Sigmoid colon (tissue), 7 donors: ENCODE data around the gene FOXK2. TPM values are rescaled to one million over a fixed set of nuclear protein-coding genes. Genes with fewer than 3 reads are reported as not detected.
A peak's percentile ranks its signal among the peaks of the same experiment; 100 is the strongest.
"Not testable (repeated sequence)": the region's sequence is repeated elsewhere in the genome, so short reads cannot be mapped to it uniquely, and the experiment has no call there.

Source experiments
- DNase-seq: peaks from one replicate; pipeline ENCODE4 v3.0.0-alpha.2; 2019
- H3K27ac ChIP-seq, 4 donors: fragments of 200-600 bp; sonication (generic); one replicate each; pipeline ENCODE4 v1.5.1; 2016 to 2019; ENCODE audit warnings: mild to moderate bottlenecking in 1 of 4
- H3K27me3 ChIP-seq, 3 donors: fragments of 200-600 bp; sonication (generic); one replicate each; pipeline ENCODE4 v1.5.1; 2019; ENCODE audit warnings: mild to moderate bottlenecking in 1 of 3
- H3K36me3 ChIP-seq, 4 donors: fragments of 200-600 bp; sonication (generic); one replicate each; pipeline ENCODE4 v1.5.1; 2016 to 2019
- H3K4me1 ChIP-seq, 4 donors: fragments of 200-600 bp; sonication (generic); one replicate each; pipeline ENCODE4 v1.5.1; 2017 to 2019
- H3K4me3 ChIP-seq, 4 donors: fragments of 200-600 bp; sonication (generic); one replicate each; pipeline ENCODE4 v1.5.1; 2017 to 2019; ENCODE audit warnings: mild to moderate bottlenecking in 2 of 4, moderate library complexity in 1 of 4
- H3K9me3 ChIP-seq, 4 donors: fragments of 200-600 bp in 3 of 4; sonication (generic) in 3 of 4; one replicate each; pipeline versions ENCODE4 v1.5.1 to v1.6.1; 2013 to 2019
- EP300 ChIP-seq, 4 donors: sonication (generic); formaldehyde crosslinking; IDR thresholded peaks; one replicate each; pipeline ENCODE4 v1.6.1; 2017; ENCODE audit warnings: antibody characterized with exemption in 4 of 4
- POLR2A ChIP-seq, 2 donors: fragments of 450-650 bp; IDR thresholded peaks; one replicate each; pipeline ENCODE4 v1.6.1; 2016; ENCODE audit warnings: antibody characterized with exemption in 2 of 2, mild to moderate bottlenecking in 2 of 2, moderate library complexity in 2 of 2
- POLR2AphosphoS5 ChIP-seq, 4 donors: sonication (generic); formaldehyde crosslinking; IDR thresholded peaks; one replicate each; pipeline ENCODE4 v1.6.1; 2017; ENCODE audit warnings: antibody characterized with exemption in 4 of 4
- WGBS, 2 donors: extraction: QIAGEN DNeasy Blood & Tissue Kit; methylation state at CpG; one replicate each; pipeline ENCODE4 v1.1.7; 2013; 5-methylcytosine and 5-hydroxymethylcytosine counted together
- intact Hi-C: fragments of 100-400 bp; cut with DNase I; formaldehyde crosslinking; loops from one replicate; pipeline ENCODE4 v1.15.1; 2023
- polyA plus RNA-seq, 3 donors: library from polyadenylated mRNA; stranded (reverse); fragments of 200-250 nt; gene quantifications; one replicate each; pipeline ENCODE4 v1.2.3, GENCODE V29; 2013
- total RNA-seq, 4 donors: library from RNA; depleted of rRNA; stranded (reverse); fragments of >200 nt; gene quantifications; one replicate each; pipeline ENCODE4 v1.1.0, GENCODE V29; 2016
- TF ChIP-seq, protein P1 (sequence below), 4 experiments: fragments of 450-650 bp in 3 of 4; fragments of 200-600 bp in 1 of 4; IDR thresholded peaks; one replicate each; pipeline ENCODE4 v1.5.1; 2016 to 2019; ENCODE audit warnings: antibody characterized with exemption in 4 of 4, mild to moderate bottlenecking in 3 of 4, moderate library complexity in 2 of 4
- donor health status: healthy with polysubstance abuse.
- donor health status: Bipolar disorder and iron deficiency.
- donor health status: healthy.

FOXK2 gene
- total and polyA plus RNA-seq, 7 donors: 10.2 to 56.8 (median 29.3) TPM

DNA sequence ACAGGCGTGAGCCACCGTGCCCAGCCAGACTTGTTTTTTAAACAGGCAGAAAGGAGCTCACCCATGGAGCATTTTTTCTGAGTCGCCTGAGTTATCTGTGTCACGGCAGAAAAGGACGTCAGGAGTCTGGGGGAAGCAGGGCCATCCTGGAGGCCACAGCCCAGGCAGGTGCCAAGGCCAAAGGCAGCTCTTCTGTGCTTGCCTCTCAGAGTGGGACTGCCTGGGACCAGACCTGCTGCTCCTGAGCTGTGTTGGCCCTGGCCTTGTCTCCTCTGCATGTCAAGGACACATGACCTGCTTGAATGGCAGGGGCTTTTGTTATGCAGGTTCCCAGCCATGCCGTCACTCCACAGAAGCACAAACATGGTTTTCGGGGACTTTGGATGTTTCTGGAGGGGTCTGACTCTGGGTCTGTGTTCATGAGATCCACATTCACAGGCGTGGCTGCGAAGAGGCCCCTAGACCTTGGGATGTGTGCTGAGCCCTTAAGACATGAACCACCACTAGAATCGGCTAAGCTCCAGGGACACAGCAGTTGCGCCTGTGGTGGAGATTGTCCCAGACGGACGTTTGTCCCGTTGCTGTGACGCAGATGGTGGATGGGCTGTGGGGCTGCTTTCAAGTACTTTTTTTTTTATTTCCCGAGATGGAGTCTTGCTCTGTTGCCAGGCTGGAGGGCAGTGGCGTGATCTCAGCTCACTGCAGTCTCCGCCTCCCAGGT lies 33.8 kb downstream of the FOXK2 start:
- no peaks in the 10 kb centered on the region for H3K36me3 ChIP-seq
- H3K27me3 ChIP-seq: no peaks in the 10 kb centered on the region
- no peak for DNase-seq
- no peaks in the 10 kb centered on the region for H3K9me3 ChIP-seq
- WGBS, 2 donors: 90 to 92% methylated on average over 18 of the region's 18 CpGs
- H3K4me3 ChIP-seq: no peak overlapping the region
- intact Hi-C loops: loop anchor here (5.0 kb wide), 1 partner anchor 201 kb away; no protein-coding TSS in a partner anchor
- peak overlapping the region; percentile 75 to 88 (median 83) for H3K27ac ChIP-seq
- peaks cover 0 to 90% (median 70%) of the 10 kb centered on the region in 4 donors for H3K4me1 ChIP-seq
- no peak for TF ChIP-seq EP300 (IDR thresholded peaks at IDR 0.05)
- TF ChIP-seq POLR2AphosphoS5 (IDR thresholded peaks at IDR 0.05): no peak
- no peak for TF ChIP-seq POLR2A (IDR thresholded peaks at IDR 0.05)
- TF ChIP-seq, protein P1, sequence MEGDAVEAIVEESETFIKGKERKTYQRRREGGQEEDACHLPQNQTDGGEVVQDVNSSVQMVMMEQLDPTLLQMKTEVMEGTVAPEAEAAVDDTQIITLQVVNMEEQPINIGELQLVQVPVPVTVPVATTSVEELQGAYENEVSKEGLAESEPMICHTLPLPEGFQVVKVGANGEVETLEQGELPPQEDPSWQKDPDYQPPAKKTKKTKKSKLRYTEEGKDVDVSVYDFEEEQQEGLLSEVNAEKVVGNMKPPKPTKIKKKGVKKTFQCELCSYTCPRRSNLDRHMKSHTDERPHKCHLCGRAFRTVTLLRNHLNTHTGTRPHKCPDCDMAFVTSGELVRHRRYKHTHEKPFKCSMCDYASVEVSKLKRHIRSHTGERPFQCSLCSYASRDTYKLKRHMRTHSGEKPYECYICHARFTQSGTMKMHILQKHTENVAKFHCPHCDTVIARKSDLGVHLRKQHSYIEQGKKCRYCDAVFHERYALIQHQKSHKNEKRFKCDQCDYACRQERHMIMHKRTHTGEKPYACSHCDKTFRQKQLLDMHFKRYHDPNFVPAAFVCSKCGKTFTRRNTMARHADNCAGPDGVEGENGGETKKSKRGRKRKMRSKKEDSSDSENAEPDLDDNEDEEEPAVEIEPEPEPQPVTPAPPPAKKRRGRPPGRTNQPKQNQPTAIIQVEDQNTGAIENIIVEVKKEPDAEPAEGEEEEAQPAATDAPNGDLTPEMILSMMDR (IDR thresholded peaks at IDR 0.05): no peak

DNA sequence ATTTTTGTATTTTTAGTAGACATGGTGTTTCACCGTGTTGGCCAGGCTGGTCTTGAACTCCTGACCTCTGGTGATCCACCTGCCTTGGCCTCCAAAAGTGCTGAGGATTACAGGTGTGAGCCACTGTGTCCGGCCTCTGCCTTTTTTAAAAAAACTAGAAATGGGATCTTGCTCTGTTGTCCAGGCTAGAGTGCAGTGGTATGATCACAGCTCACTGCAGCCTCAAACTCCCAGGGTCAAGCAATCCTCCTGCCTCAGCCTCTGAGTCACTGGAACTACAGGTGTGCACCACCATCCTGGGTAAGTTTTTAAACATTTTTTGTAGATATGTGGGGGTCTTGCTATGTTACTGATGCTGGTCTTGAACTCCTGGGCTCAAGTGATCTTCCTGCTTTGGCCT lies 38.0 kb downstream of the FOXK2 start:
- not testable (repeated sequence) for DNase-seq, H3K36me3 ChIP-seq, H3K4me3 ChIP-seq, H3K27me3 ChIP-seq, H3K27ac ChIP-seq, H3K9me3 ChIP-seq
- WGBS, 2 donors: 93 to 98% methylated on average over 2 of the region's 2 CpGs
- H3K4me1 ChIP-seq: peaks cover 0 to 92% (median 67%) of the 10 kb centered on the region in 4 donors
- intact Hi-C loops: loop anchor here (5.0 kb wide), 1 partner anchor 35 kb away; no protein-coding TSS in a partner anchor

DNA sequence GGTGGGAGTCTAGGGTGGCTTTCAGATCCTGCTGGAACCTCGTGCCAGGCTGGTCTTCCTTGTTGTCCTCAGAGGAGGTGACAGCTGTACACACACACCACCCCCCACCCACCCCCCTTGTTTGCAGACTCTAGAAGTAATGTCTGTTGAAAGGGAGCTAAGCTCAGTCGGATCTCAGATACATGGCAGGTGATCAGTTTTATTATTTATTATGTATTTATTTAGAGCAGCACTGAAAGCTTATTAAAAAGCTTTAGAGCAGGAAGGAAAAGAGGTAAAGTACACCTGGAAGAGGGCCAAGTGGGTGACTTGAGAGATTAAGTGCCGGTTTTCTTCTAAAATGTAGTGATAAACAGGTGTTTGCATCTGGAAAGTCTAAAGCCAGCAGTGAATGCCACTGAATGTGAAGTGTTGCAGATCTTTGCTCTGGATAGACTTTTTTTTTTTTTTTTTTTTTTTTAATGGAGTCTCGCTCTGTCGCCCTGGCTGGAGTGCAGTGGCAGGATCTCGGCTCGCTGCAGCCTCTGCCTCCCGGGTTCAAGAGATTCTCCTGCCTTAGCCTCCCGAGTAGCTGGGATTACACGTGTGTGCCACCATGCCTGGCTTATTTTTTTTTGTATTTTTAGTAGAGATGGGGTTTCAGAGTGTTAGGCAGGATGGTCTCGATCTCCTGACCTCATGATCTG lies 40.2 kb downstream of the FOXK2 start:
- no peaks in the 10 kb centered on the region for H3K27me3 ChIP-seq
- intact Hi-C loops: loop anchor here (5.0 kb wide), 1 partner anchor 33 kb away; no protein-coding TSS in a partner anchor
- no peaks in the 10 kb centered on the region for H3K9me3 ChIP-seq
- peaks cover 0 to 1% (median 0%) of the 10 kb centered on the region in 4 donors for H3K36me3 ChIP-seq
- peak overlapping the region in 3 of 4 donors; percentile 22 to 42 (median 26) for H3K27ac ChIP-seq
- TF ChIP-seq POLR2A (IDR thresholded peaks at IDR 0.05): no peak
- peak in 3 of 4 donors; percentile 15 to 74 (median 72) for TF ChIP-seq POLR2AphosphoS5 (IDR thresholded peaks at IDR 0.05)
- TF ChIP-seq, protein P1 (IDR thresholded peaks at IDR 0.05): no peak
- peak in 1 of 4 donors; percentile 7 for TF ChIP-seq EP300 (IDR thresholded peaks at IDR 0.05)
- H3K4me1 ChIP-seq: peaks cover 0 to 77% (median 50%) of the 10 kb centered on the region in 4 donors
- H3K4me3 ChIP-seq: no peak overlapping the region
- WGBS, 2 donors: 26 to 48% methylated on average over 11 of the region's 11 CpGs
- DNase-seq: no peak

DNA sequence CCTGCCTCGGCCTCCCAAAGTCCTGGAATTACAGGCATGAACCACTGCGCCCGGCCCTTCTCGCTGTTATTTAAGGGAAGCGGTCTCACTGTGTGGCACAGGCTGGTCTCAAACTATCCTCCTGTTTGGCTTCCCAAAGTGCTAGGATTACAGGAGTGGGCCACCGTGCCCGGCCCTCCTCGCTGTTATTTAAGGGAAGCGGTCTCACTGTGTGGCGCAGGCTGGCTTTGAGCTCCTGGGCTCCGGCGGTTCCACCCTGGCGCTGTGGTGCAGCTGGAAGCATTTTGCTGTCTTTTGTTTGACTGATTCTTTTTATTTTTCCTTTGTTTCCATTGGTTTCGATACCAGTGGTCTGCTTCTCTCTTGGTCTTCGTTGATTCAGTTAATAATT lies 40.7 kb downstream of the FOXK2 start:
- WGBS, 2 donors: 79 to 90% methylated on average over 15 of the region's 15 CpGs
- H3K4me1 ChIP-seq: peaks cover 0 to 76% (median 48%) of the 10 kb centered on the region in 4 donors
- DNase-seq: no peak

More for the DNA sequence above, 40.7 kb downstream of the FOXK2 start:
- no peaks in the 10 kb centered on the region for H3K27me3 ChIP-seq
- H3K36me3 ChIP-seq: peaks cover 0 to 7% (median 0%) of the 10 kb centered on the region in 4 donors
- no peaks in the 10 kb centered on the region for H3K9me3 ChIP-seq
- TF ChIP-seq, protein P1 (IDR thresholded peaks at IDR 0.05): no peak
- TF ChIP-seq EP300 (IDR thresholded peaks at IDR 0.05) (no peak), POLR2A (IDR thresholded peaks at IDR 0.05) (no peak), POLR2AphosphoS5 (IDR thresholded peaks at IDR 0.05) (no peak)
- no peak overlapping the region for H3K4me3 ChIP-seq
- H3K27ac ChIP-seq: peak overlapping the region in 2 of 4 donors; percentile 26 to 42
- intact Hi-C loops: no loop called here
